H1 (cell line): ENCODE results near the gene TAS2R1. TPM values are rescaled to one million over a fixed set of nuclear protein-coding genes. Genes with fewer than 3 reads are reported as not detected.

Experiments used
- CTCF ChIA-PET: fragments of 300-600 bp; sonication (Branson Sonifier 250); formaldehyde crosslinking; loops from one replicate; lab custom pipeline; 2021; ENCODE audit not compliant: partially characterized antibody; lab: Charles Lee
- POLR2A ChIA-PET: fragments of 300-600 bp; sonication (Branson Sonifier 250); formaldehyde crosslinking; loops from one replicate; lab custom pipeline; 2021; ENCODE audit warnings: inconsistent platforms; ENCODE audit not compliant: partially characterized antibody; lab: Charles Lee
- DNase-seq, 2 experiments: peaks; one replicate each; pipeline versions ENCODE4 v3.0.0 to v3.0.0-alpha.2; 2010 to 2022; ENCODE audit warnings: low spot score in 2 of 2, low read depth in 1 of 2, mixed read lengths in 1 of 2
- FAIRE-seq: peaks from 2 replicates; lab custom pipeline; 2011; peaks lifted over from hg19 to GRCh38; lab: Jason Lieb, UNC
- H2AFZ ChIP-seq: 2 replicates; pipeline ENCODE4 v1.8.1; 2012; ENCODE audit warnings: low read length, inconsistent platforms
- H2AK5ac ChIP-seq: 2 replicates; pipeline ENCODE4 v1.6.1; 2013; ENCODE audit warnings: low read depth, low read length
- H2BK120ac ChIP-seq: replicated peaks from 2 replicates; pipeline ENCODE3; 2013; ENCODE audit warnings: low read depth, low read length, inconsistent platforms
- H2BK12ac ChIP-seq: 2 replicates; pipeline ENCODE4 v1.6.1; 2013; ENCODE audit warnings: low read depth, low read length
- H2BK15ac ChIP-seq: 2 replicates; pipeline ENCODE4 v1.6.1; 2013; ENCODE audit warnings: low read length
- H2BK20ac ChIP-seq: 2 replicates; pipeline ENCODE4 v1.6.1; 2013; ENCODE audit warnings: low read length
- H2BK5ac ChIP-seq: 2 replicates; pipeline ENCODE4 v1.6.1; 2013; ENCODE audit warnings: low read depth, low read length
- H3K14ac ChIP-seq: 2 replicates; pipeline ENCODE4 v1.6.1; 2013; ENCODE audit warnings: inconsistent platforms; ENCODE audit not compliant: insufficient read length
- H3K18ac ChIP-seq: 2 replicates; pipeline ENCODE4 v1.6.1; 2013; ENCODE audit warnings: low read length; ENCODE audit errors: extremely low read depth
- H3K23ac ChIP-seq: 2 replicates; pipeline ENCODE4 v1.6.1; 2013; ENCODE audit warnings: inconsistent platforms; ENCODE audit not compliant: insufficient read length
- H3K23me2 ChIP-seq: 2 replicates; pipeline ENCODE4 v1.6.1; 2013; ENCODE audit warnings: low read depth, low read length
- H3K27ac ChIP-seq: 2 replicates; pipeline ENCODE4 v1.6.1; 2011; ENCODE audit warnings: low read depth, low read length, inconsistent platforms
- H3K27me3 ChIP-seq, 4 experiments: replicated peaks in 1 of 4; 1 replicate in 1 of 4; 2 replicates in 3 of 4; pipeline versions ENCODE4 v1.6.1 to v1.8.1; 2011 to 2013; ENCODE audit warnings: low read length in 3 of 4, mild to moderate bottlenecking in 3 of 4, inconsistent platforms in 2 of 4, mixed read lengths in 2 of 4, moderate library complexity in 1 of 4; ENCODE audit not compliant: control insufficient read depth in 3 of 4, insufficient read depth in 3 of 4; ENCODE audit errors: extremely low read depth in 1 of 4
- H3K36me3 ChIP-seq, 4 experiments: 2 replicates each; pipeline versions ENCODE4 v1.6.1 to v1.8.1; 2011 to 2013; ENCODE audit warnings: mild to moderate bottlenecking in 4 of 4, low read length in 3 of 4, moderate library complexity in 2 of 4, control low read depth in 1 of 4, inconsistent platforms in 1 of 4; ENCODE audit not compliant: insufficient read depth in 4 of 4, control insufficient read depth in 2 of 4
- H3K4ac ChIP-seq: replicated peaks from 2 replicates; pipeline ENCODE3; 2013; ENCODE audit warnings: low read length, low read depth, mixed read lengths, inconsistent platforms; ENCODE audit not compliant: insufficient read length
- H3K4me1 ChIP-seq, 4 experiments: replicated peaks in 1 of 4; 1 replicate in 1 of 4; 2 replicates in 3 of 4; pipeline versions ENCODE4 v1.6.1 to v1.8.1; 2011 to 2013; ENCODE audit warnings: low read length in 3 of 4, inconsistent platforms in 2 of 4, mixed read lengths in 1 of 4; ENCODE audit not compliant: insufficient read depth in 4 of 4, control insufficient read depth in 3 of 4
- H3K4me2 ChIP-seq, 2 experiments: 2 replicates each; pipeline versions ENCODE4 v1.6.1 to v1.8.1; 2011 to 2013; ENCODE audit warnings: low read depth in 2 of 2, low read length in 2 of 2, control low read depth in 1 of 2, inconsistent platforms in 1 of 2, mild to moderate bottlenecking in 1 of 2; ENCODE audit not compliant: insufficient read depth in 1 of 2
- H3K4me3 ChIP-seq, 4 experiments: fragments of 200-600, 300-600 bp in 1 of 4; sonication (generic), shearing (Covaris generic), sonication (Bioruptor Twin) in 1 of 4; 2 replicates each; pipeline versions ENCODE4 v1.5.1 to v1.8.1; 2011 to 2016; ENCODE audit warnings: low read length in 4 of 4, low read depth in 3 of 4, control low read depth in 2 of 4, inconsistent platforms in 2 of 4, mild to moderate bottlenecking in 2 of 4, mixed read lengths in 1 of 4, moderate library complexity in 1 of 4; ENCODE audit not compliant: insufficient read depth in 2 of 4; ENCODE audit errors: extremely low read depth in 1 of 4
- H3K56ac ChIP-seq: replicated peaks from 2 replicates; pipeline ENCODE3; 2013; ENCODE audit warnings: low read depth, mild to moderate bottlenecking, mixed read lengths, low read length, inconsistent platforms; ENCODE audit not compliant: insufficient read length
- H3K79me1 ChIP-seq: 2 replicates; pipeline ENCODE4 v1.6.1; 2013; ENCODE audit warnings: low read depth, low read length, control low read depth
- H3K79me2 ChIP-seq, 2 experiments: 2 replicates each; pipeline versions ENCODE4 v1.6.1 to v1.8.1; 2012 to 2013; ENCODE audit warnings: low read length in 2 of 2, mild to moderate bottlenecking in 2 of 2, inconsistent platforms in 1 of 2; ENCODE audit not compliant: insufficient read depth in 2 of 2, control insufficient read depth in 1 of 2
- H3K9ac ChIP-seq, 4 experiments: replicated peaks in 1 of 4; 1 replicate in 1 of 4; 2 replicates in 3 of 4; pipeline versions ENCODE4 v1.6.1 to v1.8.1; 2011 to 2013; ENCODE audit warnings: low read depth in 3 of 4, low read length in 3 of 4, control low read depth in 2 of 4, mild to moderate bottlenecking in 2 of 4, moderate library complexity in 2 of 4, inconsistent platforms in 1 of 4; ENCODE audit errors: extremely low read depth in 1 of 4
- H3K9me3 ChIP-seq, 2 experiments: 2 replicates each; pipeline versions ENCODE4 v1.6.1 to v1.8.1; 2012 to 2013; ENCODE audit warnings: mild to moderate bottlenecking in 2 of 2, moderate library complexity in 2 of 2, control low read depth in 1 of 2, inconsistent platforms in 1 of 2, low read depth in 1 of 2, low read length in 1 of 2, mixed read lengths in 1 of 2; ENCODE audit not compliant: insufficient read depth in 2 of 2
- H4K20me1 ChIP-seq, 2 experiments: replicated peaks in 1 of 2; 2 replicates each; pipeline versions ENCODE3 to v1.8.1; 2011 to 2013; ENCODE audit warnings: inconsistent platforms in 2 of 2, low read length in 2 of 2, mild to moderate bottlenecking in 1 of 2; ENCODE audit not compliant: insufficient read depth in 2 of 2, control insufficient read depth in 1 of 2
- H4K5ac ChIP-seq: 2 replicates; pipeline ENCODE4 v1.6.1; 2013; ENCODE audit warnings: low read length, low read depth, mixed read lengths, inconsistent platforms; ENCODE audit not compliant: insufficient read length
- H4K8ac ChIP-seq: 2 replicates; pipeline ENCODE4 v1.8.0; 2013; ENCODE audit warnings: mild to moderate bottlenecking, moderate library complexity, low read length, inconsistent platforms; ENCODE audit not compliant: insufficient read depth; ENCODE audit errors: extremely low read depth
- H4K91ac ChIP-seq: replicated peaks from 2 replicates; pipeline ENCODE3; 2013; ENCODE audit warnings: low read length, mixed read lengths, inconsistent platforms; ENCODE audit not compliant: insufficient read length
- CTBP2 ChIP-seq: IDR thresholded peaks from 2 replicates; pipeline ENCODE4 v1.7.0; 2011; ENCODE audit warnings: borderline replicate concordance, mild to moderate bottlenecking, moderate library complexity, mixed read lengths, low read length; ENCODE audit not compliant: insufficient read depth, insufficient read length
- JUN ChIP-seq: IDR thresholded peaks from 2 replicates; pipeline ENCODE4 v1.6.1; 2011; ENCODE audit warnings: low read depth, mild to moderate bottlenecking, improper control_type of control experiment, low read length
- JUND ChIP-seq: IDR thresholded peaks from 2 replicates; pipeline ENCODE4 v1.6.1; 2011; ENCODE audit warnings: mild to moderate bottlenecking, improper control_type of control experiment, low read length
- KDM4A ChIP-seq: IDR thresholded peaks from one replicate; pipeline ENCODE4 v1.7.1; 2012; ENCODE audit warnings: low read depth, mild to moderate bottlenecking, moderate library complexity, low read length, inconsistent platforms; ENCODE audit not compliant: severe bottlenecking
- POLR2AphosphoS5 ChIP-seq: IDR thresholded peaks from 2 replicates; pipeline ENCODE4 v1.6.1; 2011; ENCODE audit warnings: low read depth, low read length
- SRF ChIP-seq: IDR thresholded peaks from 2 replicates; pipeline ENCODE4 v1.6.1; 2011; ENCODE audit warnings: mild to moderate bottlenecking, low read depth, low read length, moderate library complexity
- WGBS, 2 experiments: shearing (Covaris generic) in 1 of 2; methylation state at CpG; one replicate each; pipeline versions ENCODE4 v1.1.6 to v1.1.7; 2013 to 2015; ENCODE audit warnings: low lambda C conversion rate in 2 of 2, mixed read lengths in 2 of 2, inconsistent platforms in 1 of 2, low coverage in 1 of 2, missing lambda C conversion rate in 1 of 2; ENCODE audit not compliant: insufficient replicate concordance in 2 of 2, insufficient coverage in 1 of 2, insufficient read length in 1 of 2; ENCODE audit errors: extremely low coverage in 1 of 2, missing lambda C conversion rate in 1 of 2; 5-methylcytosine and 5-hydroxymethylcytosine counted together
- polyA plus RNA-seq, 7 experiments: library from polyadenylated mRNA; depleted of rRNA in 3 of 7; stranded (reverse) in 5 of 7; unstranded in 2 of 7; fragments of >200 nt in 5 of 7; fragments of 200-250 nt in 2 of 7; gene quantifications; 1 replicate in 5 of 7; 2 replicates in 1 of 7; 4 replicates in 1 of 7; pipeline versions ENCODE4 v1.2.1 to v1.2.3, GENCODE V29; 2011 to 2013; ENCODE audit warnings: missing spikeins in 2 of 7, mixed read lengths in 2 of 7
- total RNA-seq: library from RNA; stranded (reverse); fragmentation: NEBNext Ultra II Directional; extraction: Animal tissue kit (Norgen Biotek cat#: 25700); gene quantifications from 2 replicates; pipeline ENCODE4 v1.2.1, GENCODE V29; 2021

Gene TAS2R1
- total and polyA plus RNA-seq, 2 of the 8 experiments (the other 6 are each of a cell fraction or from before 2014, with no cell fraction given): not detected

GRCh38 chr5:9625286-9625685 lies 4.9 kb downstream of the TAS2R1 start:
- H3K27ac ChIP-seq: no peak overlapping the region
- CTCF ChIA-PET: interaction anchor here (0.5 to 1.6 kb wide), 3 partner anchors 24 to 605 kb away, joined by 3 to 4 read pairs (median 3); no protein-coding TSS in a partner anchor
- WGBS, 2 experiments: 90% methylated on average over 5 of the region's 5 CpGs; no CpG with 5 or more reads in 1 of the 2 experiments

More at GRCh38 chr5:9625286-9625685, 4.9 kb downstream of the TAS2R1 start:
- H4K5ac ChIP-seq: no peak overlapping the region
- no peak overlapping the region for H2AK5ac ChIP-seq
- H3K18ac ChIP-seq: no peak overlapping the region
- DNase-seq (no peak), FAIRE-seq (no peak)
- H2AFZ ChIP-seq: no peak overlapping the region
- H2BK15ac ChIP-seq: no peak overlapping the region
- no peak overlapping the region for H3K23ac ChIP-seq
- no peak overlapping the region for H2BK5ac ChIP-seq
- no peaks in the 10 kb centered on the region for H4K20me1 ChIP-seq
- no peak overlapping the region for H2BK120ac ChIP-seq
- no peaks in the 10 kb centered on the region for H3K9me3 ChIP-seq
- H3K79me2 ChIP-seq: no peaks in the 10 kb centered on the region
- no peak overlapping the region for H3K4me2 ChIP-seq
- H3K4me3 ChIP-seq: no peak overlapping the region
- no peak overlapping the region for H4K91ac ChIP-seq
- H3K27me3 ChIP-seq: no peaks in the 10 kb centered on the region
- H2BK20ac ChIP-seq: no peak overlapping the region
- H3K23me2 ChIP-seq: no peaks in the 10 kb centered on the region
- no peak overlapping the region for H3K9ac ChIP-seq
- H2BK12ac ChIP-seq: no peak overlapping the region
- H3K14ac ChIP-seq: no peak overlapping the region
- no peaks in the 10 kb centered on the region for H3K4me1 ChIP-seq
- no peak overlapping the region for H4K8ac ChIP-seq
- POLR2A ChIA-PET: interaction anchor here (0.7 kb wide), 1 partner anchor 410 kb away, joined by 3 read pairs; no protein-coding TSS in a partner anchor
- H3K56ac ChIP-seq: no peak overlapping the region
- no peak for TF ChIP-seq KDM4A
- no peak for TF ChIP-seq SRF
- no peak for TF ChIP-seq POLR2AphosphoS5
- no peak for TF ChIP-seq JUND
- no peak for TF ChIP-seq CTBP2
- no peak for TF ChIP-seq JUN
- no peaks in the 10 kb centered on the region for H3K36me3 ChIP-seq
- H3K4ac ChIP-seq: no peak overlapping the region
- H3K79me1 ChIP-seq: no peaks in the 10 kb centered on the region
